IMR-90 (cell line): ENCODE data around the gene CDYL2. TPM values are rescaled to one million over a fixed set of nuclear protein-coding genes. Genes with fewer than 3 reads are reported as not detected.

Source experiments
- ATAC-seq: fragments of 200-7000 bp; cut with Tn5 transposase; 2 replicates; pipeline ENCODE4 v1.9.1; 2020; ENCODE audit warnings: low read depth, mild to moderate bottlenecking, moderate library complexity
- BruUV-seq: library from RNA; stranded (reverse); fragments of 400-500 nt; replicated peaks from 2 replicates; lab custom pipeline; 2021; lab: Mats Ljungman, UMichigan
- CTCF ChIA-PET: fragments of 300-600 bp; formaldehyde crosslinking; extraction: SDS; loops from one replicate; lab custom pipeline; 2021; ENCODE audit warnings: antibody characterized with exemption; lab: Yijun Ruan, JAX
- POLR2A ChIA-PET: fragments of 300-600 bp; sonication (Branson Sonifier 250); formaldehyde crosslinking; loops from one replicate; lab custom pipeline; 2022; ENCODE audit warnings: antibody characterized with exemption; ENCODE audit not compliant: unreplicated experiment; lab: Charles Lee
- DNase-seq: peaks from one replicate; pipeline ENCODE4 v3.0.0; 2013
- H2AFZ ChIP-seq: replicated peaks from 2 replicates; pipeline ENCODE3; 2013; ENCODE audit warnings: low read length, mild to moderate bottlenecking; ENCODE audit not compliant: poor library complexity
- H2AK5ac ChIP-seq: 2 replicates; pipeline ENCODE4 v1.6.1; 2013; ENCODE audit warnings: low read depth, low read length, inconsistent platforms
- H2AK9ac ChIP-seq: replicated peaks from 2 replicates; pipeline ENCODE3; 2013; ENCODE audit warnings: mild to moderate bottlenecking, low read depth, low read length, moderate library complexity; ENCODE audit not compliant: poor library complexity
- H2BK120ac ChIP-seq: 2 replicates; pipeline ENCODE4 v1.6.1; 2013; ENCODE audit warnings: low read depth, low read length, inconsistent platforms
- H2BK15ac ChIP-seq: 3 replicates; pipeline ENCODE4 v1.6.1; 2013; ENCODE audit warnings: low read depth, low read length, inconsistent platforms
- H2BK20ac ChIP-seq: 2 replicates; pipeline ENCODE4 v1.6.1; 2013; ENCODE audit warnings: low read depth, mild to moderate bottlenecking, inconsistent platforms, low read length, moderate library complexity
- H2BK5ac ChIP-seq: 2 replicates; pipeline ENCODE4 v1.6.1; 2013; ENCODE audit warnings: mild to moderate bottlenecking, low read depth, low read length, inconsistent platforms; ENCODE audit not compliant: poor library complexity, severe bottlenecking
- H3K14ac ChIP-seq: replicated peaks from 2 replicates; pipeline ENCODE4 v1.6.1; 2013; ENCODE audit warnings: low read depth, low read length, inconsistent platforms
- H3K18ac ChIP-seq: 2 replicates; pipeline ENCODE4 v1.6.1; 2013; ENCODE audit warnings: low read depth, low read length, control low read depth
- H3K23ac ChIP-seq: 2 replicates; pipeline ENCODE4 v1.6.1; 2013; ENCODE audit warnings: low read depth, low read length, inconsistent platforms
- H3K27ac ChIP-seq: 2 replicates; pipeline ENCODE4 v1.5.1; 2013; ENCODE audit warnings: mild to moderate bottlenecking, control low read depth, low read length; ENCODE audit not compliant: insufficient read depth
- H3K27me3 ChIP-seq: 2 replicates; pipeline ENCODE4 v1.6.1; 2013; ENCODE audit warnings: low read length; ENCODE audit not compliant: control insufficient read depth, insufficient read depth
- H3K36me3 ChIP-seq: 2 replicates; pipeline ENCODE4 v1.6.1; 2013; ENCODE audit warnings: low read length, mixed read lengths; ENCODE audit not compliant: control insufficient read depth, insufficient read depth
- H3K4ac ChIP-seq: 2 replicates; pipeline ENCODE4 v1.6.1; 2013; ENCODE audit warnings: low read depth, low read length, inconsistent platforms
- H3K4me1 ChIP-seq: 2 replicates; pipeline ENCODE4 v1.6.1; 2013; ENCODE audit warnings: low read length, mixed read lengths; ENCODE audit not compliant: control insufficient read depth, insufficient read depth
- H3K4me2 ChIP-seq: 2 replicates; pipeline ENCODE4 v1.6.1; 2013; ENCODE audit warnings: low read depth, mild to moderate bottlenecking, control low read depth, low read length, moderate library complexity
- H3K4me3 ChIP-seq: 2 replicates; pipeline ENCODE4 v1.5.1; 2013; ENCODE audit warnings: low read depth, mild to moderate bottlenecking, control low read depth, low read length, moderate library complexity; ENCODE audit not compliant: insufficient read depth
- H3K56ac ChIP-seq: 2 replicates; pipeline ENCODE4 v1.6.1; 2013; ENCODE audit warnings: low read length, inconsistent platforms; ENCODE audit not compliant: insufficient read depth; ENCODE audit errors: extremely low read depth
- H3K79me1 ChIP-seq, 2 experiments: 2 replicates each; pipeline ENCODE4 v1.6.1; 2013; ENCODE audit warnings: low read length in 2 of 2, inconsistent platforms in 1 of 2, low read depth in 1 of 2
- H3K9ac ChIP-seq: 2 replicates; pipeline ENCODE4 v1.6.1; 2013; ENCODE audit warnings: low read depth, low read length, control low read depth
- H3K9me1 ChIP-seq: 2 replicates; pipeline ENCODE4 v1.6.1; 2013; ENCODE audit warnings: low read length, inconsistent platforms; ENCODE audit not compliant: insufficient read depth
- H3K9me3 ChIP-seq: 2 replicates; pipeline ENCODE4 v1.6.1; 2013; ENCODE audit warnings: low read length; ENCODE audit not compliant: control insufficient read depth, insufficient read depth
- H4K20me1 ChIP-seq: 2 replicates; pipeline ENCODE4 v1.6.1; 2013; ENCODE audit warnings: low read length, inconsistent platforms; ENCODE audit not compliant: insufficient read depth
- H4K5ac ChIP-seq: 2 replicates; pipeline ENCODE4 v1.6.1; 2013; ENCODE audit warnings: mild to moderate bottlenecking, low read depth, low read length, control low read depth
- H4K8ac ChIP-seq, 2 experiments: 2 replicates each; pipeline ENCODE4 v1.6.1; 2013; ENCODE audit warnings: low read depth in 2 of 2, low read length in 2 of 2, control low read depth in 1 of 2, inconsistent platforms in 1 of 2
- H4K91ac ChIP-seq: 2 replicates; pipeline ENCODE4 v1.6.1; 2013; ENCODE audit warnings: low read depth, low read length, inconsistent platforms; ENCODE audit not compliant: insufficient read depth
- BHLHE40 ChIP-seq: fragments of 150-350 bp; IDR thresholded peaks from 2 replicates; pipeline ENCODE4 v1.6.1; 2016; ENCODE audit warnings: mild to moderate bottlenecking, low read depth, low read length
- CEBPB ChIP-seq: IDR thresholded peaks from 2 replicates; pipeline ENCODE4 v1.6.1; 2012; ENCODE audit warnings: low read depth, low read length, improper control_type of control experiment
- MAZ ChIP-seq: IDR thresholded peaks from 2 replicates; pipeline ENCODE4 v1.6.1; 2012; ENCODE audit warnings: low read depth, mild to moderate bottlenecking, low read length, improper control_type of control experiment, moderate library complexity, borderline replicate concordance
- NFE2L2 ChIP-seq: fragments of 150-350 bp; IDR thresholded peaks from 2 replicates; pipeline ENCODE4 v1.6.1; 2016; ENCODE audit warnings: low read depth, mild to moderate bottlenecking, low read length
- RFX5 ChIP-seq: IDR thresholded peaks from 2 replicates; pipeline ENCODE4 v1.8.0; 2012; ENCODE audit warnings: low read depth, mild to moderate bottlenecking, low read length, moderate library complexity
- WGBS, 2 experiments: methylation state at CpG; one replicate each; pipeline versions ENCODE4 v1.1.5 to v1.1.7; 2013; ENCODE audit warnings: missing lambda C conversion rate in 2 of 2; ENCODE audit not compliant: insufficient read length in 1 of 2; ENCODE audit errors: extremely low coverage in 2 of 2; 5-methylcytosine and 5-hydroxymethylcytosine counted together
- dilution Hi-C: fragments of 300-500 bp; cut with HindIII; formaldehyde crosslinking; loops from one replicate; pipeline ENCODE4 v1.14.3; 2018; ENCODE audit warnings: low sequenced_read_pairs; ENCODE audit not compliant: unreplicated experiment
- in situ Hi-C: fragments of 300-500 bp; cut with MboI; formaldehyde crosslinking; loops from 3 replicates; pipeline ENCODE4 v1.14.3; 2019; ENCODE audit warnings: low sequenced_read_pairs, inconsistent platforms, mixed read lengths
- intact Hi-C: fragments of 100-400 bp; cut with micrococcal nuclease; formaldehyde crosslinking; loops from 2 replicates; pipeline ENCODE4 v1.10.0; 2022
- polyA plus RNA-seq, 3 experiments: library from polyadenylated mRNA; depleted of rRNA; stranded (reverse); fragments of >200 nt; gene quantifications; 2 replicates each; pipeline ENCODE4 v1.2.3, GENCODE V29; 2012; ENCODE audit warnings: low replicate concordance in 1 of 3
- total RNA-seq: library from RNA; depleted of rRNA; stranded (reverse); fragments of >200 nt; gene quantifications from 2 replicates; pipeline ENCODE4 v1.2.3, GENCODE V29; 2012
- TF ChIP-seq, protein P1 (sequence below): conservative IDR thresholded peaks from 2 replicates; pipeline ENCODE4 v1.5.1; 2012; ENCODE audit warnings: mild to moderate bottlenecking, low read depth, low read length, improper control_type of control experiment

CDYL2 gene
- total and polyA plus RNA-seq, 2 of the 4 experiments (the other 2 are of a cell fraction) = 1.2 to 3.9 TPM

DNA sequence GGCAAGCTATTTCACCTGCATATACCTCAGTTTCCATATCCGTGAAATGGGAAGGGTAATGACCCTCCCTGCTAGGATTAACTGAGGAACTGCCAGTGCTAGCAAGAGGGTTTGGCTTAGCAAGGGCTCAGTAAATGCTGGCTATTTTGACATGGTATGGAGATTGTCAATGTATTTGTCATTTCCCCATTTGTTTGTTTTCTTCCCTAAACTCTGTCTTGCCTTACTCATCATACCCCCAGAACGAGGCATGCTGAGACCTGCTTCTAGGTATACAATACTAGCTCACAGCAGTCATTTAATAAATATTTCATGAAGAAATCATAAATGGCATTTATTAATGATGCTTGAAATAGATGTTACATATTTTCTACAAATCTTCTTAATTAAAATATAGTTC lies 139.6 kb downstream of the CDYL2 start:
- Histone ChIP-seq H2BK5ac (no peak overlapping the region), H3K79me1 (no peaks in the 10 kb centered on the region; a peak in 1 of 4 replicates), H3K27ac (no peak overlapping the region), H3K27me3 (no peaks in the 10 kb centered on the region), H3K56ac (no peak overlapping the region), H2AK9ac (no peak overlapping the region), H3K4me2 (no peak overlapping the region), H2AK5ac (no peak overlapping the region; the same call in 1 of the 2 replicates), H3K4me1 (no peaks in the 10 kb centered on the region), H3K14ac (no peak overlapping the region), H3K9ac (no peak overlapping the region), H2BK120ac (no peak overlapping the region), H3K9me1 (peaks cover 3% of the 10 kb centered on the region), H3K36me3 (no peaks in the 10 kb centered on the region), H3K9me3 (peaks cover 4% of the 10 kb centered on the region; the same call in 1 of the 2 replicates), H4K5ac (no peak overlapping the region), H2BK15ac (no peak overlapping the region), H2BK20ac (no peak overlapping the region), H4K91ac (no peak overlapping the region), H3K4me3 (no peak overlapping the region), H2AFZ (no peak overlapping the region), H4K20me1 (no peaks in the 10 kb centered on the region; the same call in 1 of the 2 replicates), H3K18ac (no peak overlapping the region), H3K4ac (no peak overlapping the region), H4K8ac (no peak overlapping the region), H3K23ac (no peak overlapping the region)
- ATAC-seq (no peak), DNase-seq (no peak)
- BruUV-seq = no TSS peak
- in situ Hi-C loops (no loop called here), intact Hi-C loops (no loop called here), dilution Hi-C loops (no loop called here)
- CTCF ChIA-PET = no interaction called here
- POLR2A ChIA-PET = no interaction called here
- WGBS, 2 experiments = no CpG with 5 or more reads among the region's 2 CpGs
- TF ChIP-seq MAZ (no peak), CEBPB (no peak), RFX5 (no peak), NFE2L2 (no peak), BHLHE40 (no peak)
- TF ChIP-seq, protein P1, sequence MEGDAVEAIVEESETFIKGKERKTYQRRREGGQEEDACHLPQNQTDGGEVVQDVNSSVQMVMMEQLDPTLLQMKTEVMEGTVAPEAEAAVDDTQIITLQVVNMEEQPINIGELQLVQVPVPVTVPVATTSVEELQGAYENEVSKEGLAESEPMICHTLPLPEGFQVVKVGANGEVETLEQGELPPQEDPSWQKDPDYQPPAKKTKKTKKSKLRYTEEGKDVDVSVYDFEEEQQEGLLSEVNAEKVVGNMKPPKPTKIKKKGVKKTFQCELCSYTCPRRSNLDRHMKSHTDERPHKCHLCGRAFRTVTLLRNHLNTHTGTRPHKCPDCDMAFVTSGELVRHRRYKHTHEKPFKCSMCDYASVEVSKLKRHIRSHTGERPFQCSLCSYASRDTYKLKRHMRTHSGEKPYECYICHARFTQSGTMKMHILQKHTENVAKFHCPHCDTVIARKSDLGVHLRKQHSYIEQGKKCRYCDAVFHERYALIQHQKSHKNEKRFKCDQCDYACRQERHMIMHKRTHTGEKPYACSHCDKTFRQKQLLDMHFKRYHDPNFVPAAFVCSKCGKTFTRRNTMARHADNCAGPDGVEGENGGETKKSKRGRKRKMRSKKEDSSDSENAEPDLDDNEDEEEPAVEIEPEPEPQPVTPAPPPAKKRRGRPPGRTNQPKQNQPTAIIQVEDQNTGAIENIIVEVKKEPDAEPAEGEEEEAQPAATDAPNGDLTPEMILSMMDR = no peak
